Lower leg skin (tissue), 3 donors: ENCODE data around the gene AJAP1.

ENCODE experiments used
- CTCF ChIP-seq, 3 donors: fragments of 450-650 bp; IDR thresholded peaks; one replicate each; pipeline ENCODE4 v1.5.1; 2016; ENCODE audit warnings: antibody characterized with exemption in 3 of 3, mild to moderate bottlenecking in 3 of 3, moderate library complexity in 2 of 3
- POLR2A ChIP-seq, 2 donors: fragments of 450-650 bp; IDR thresholded peaks; one replicate each; pipeline ENCODE4 v1.6.1; 2016 to 2017; ENCODE audit warnings: antibody characterized with exemption in 2 of 2, mild to moderate bottlenecking in 1 of 2, moderate library complexity in 1 of 2

GRCh38 chr1:4702932-4703331 lies 48.5 kb downstream of the AJAP1 start:
- TF ChIP-seq POLR2A (IDR thresholded peaks at IDR 0.05), result no peak
- no peak for TF ChIP-seq CTCF (IDR thresholded peaks at IDR 0.05)
